MM.1S (cell line): ENCODE data around the gene DNAL4.

ENCODE experiments used
- EZH2phosphoT487 ChIP-seq: fragments of 300-600 bp; sonication (generic); IDR thresholded peaks from 2 replicates; pipeline ENCODE4 v1.6.1; 2018; ENCODE audit warnings: antibody characterized with exemption, low read length
- TF ChIP-seq, protein P1 (sequence below): fragments of 300-600 bp; sonication (generic); IDR thresholded peaks from 2 replicates; pipeline ENCODE4 v1.5.1; 2016; ENCODE audit warnings: antibody characterized with exemption, low read length, mixed read lengths

GRCh38 chr22:38728871-38729796 is 64.8 kb downstream of the DNAL4 start:
- TF ChIP-seq, protein P1, sequence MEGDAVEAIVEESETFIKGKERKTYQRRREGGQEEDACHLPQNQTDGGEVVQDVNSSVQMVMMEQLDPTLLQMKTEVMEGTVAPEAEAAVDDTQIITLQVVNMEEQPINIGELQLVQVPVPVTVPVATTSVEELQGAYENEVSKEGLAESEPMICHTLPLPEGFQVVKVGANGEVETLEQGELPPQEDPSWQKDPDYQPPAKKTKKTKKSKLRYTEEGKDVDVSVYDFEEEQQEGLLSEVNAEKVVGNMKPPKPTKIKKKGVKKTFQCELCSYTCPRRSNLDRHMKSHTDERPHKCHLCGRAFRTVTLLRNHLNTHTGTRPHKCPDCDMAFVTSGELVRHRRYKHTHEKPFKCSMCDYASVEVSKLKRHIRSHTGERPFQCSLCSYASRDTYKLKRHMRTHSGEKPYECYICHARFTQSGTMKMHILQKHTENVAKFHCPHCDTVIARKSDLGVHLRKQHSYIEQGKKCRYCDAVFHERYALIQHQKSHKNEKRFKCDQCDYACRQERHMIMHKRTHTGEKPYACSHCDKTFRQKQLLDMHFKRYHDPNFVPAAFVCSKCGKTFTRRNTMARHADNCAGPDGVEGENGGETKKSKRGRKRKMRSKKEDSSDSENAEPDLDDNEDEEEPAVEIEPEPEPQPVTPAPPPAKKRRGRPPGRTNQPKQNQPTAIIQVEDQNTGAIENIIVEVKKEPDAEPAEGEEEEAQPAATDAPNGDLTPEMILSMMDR = no peak
- no peak for TF ChIP-seq EZH2phosphoT487
